Stimulated activated CD4-positive, alpha-beta T cell treated with anti-CD3 and anti-CD28 coated beads, Interleukin-4, amount 100 ng/mL, for 24 hours (primary cell): ENCODE data around the gene ALG2.

Experiments
- DNase-seq: peaks from one replicate; pipeline ENCODE4 v3.0.0-alpha.2; 2020

Gene ALG2

GRCh38 chr9:99169982-99170761, 51.6 kb downstream of the ALG2 start:
- no peak for DNase-seq

GRCh38 chr9:99169086-99169485, 52.7 kb downstream of the ALG2 start:
- DNase-seq, result no peak

- no peak for DNase-seq
Measured at GRCh38 chr9:99167694-99168093, 54.0 kb downstream of the ALG2 start.

GRCh38 chr9:99167119-99167518, 54.6 kb downstream of the ALG2 start:
- no peak for DNase-seq
